Measurements from ENCODE around the gene CGB8. TPM values are rescaled to one million over a fixed set of nuclear protein-coding genes. Genes with fewer than 3 reads are reported as not detected.
A peak's percentile ranks its signal among the peaks of the same experiment; 100 is the strongest.
"Not testable (repeated sequence)": the region's sequence is repeated elsewhere in the genome, so short reads cannot be mapped to it uniquely, and the experiment has no call there.

CGB8 gene
- not detected for polyA plus RNA-seq (2012; ENCODE audit: insufficient read depth, insufficient read length, low read depth)

- not testable (repeated sequence) for H3K4me1 ChIP-seq; H3K9me3 ChIP-seq; DNase-seq; H3K36me3 ChIP-seq; H3K4me3 ChIP-seq (ENCODE audit: low read depth, low read length); H3K27me3 ChIP-seq
These were observed at the start of gene CGB8 for GRCh38 chr19:49049011-49049410. CGB8 (minus strand) TSS chr19:49049111; CDS start chr19:49048739, 372 bp downstream.

DNA sequence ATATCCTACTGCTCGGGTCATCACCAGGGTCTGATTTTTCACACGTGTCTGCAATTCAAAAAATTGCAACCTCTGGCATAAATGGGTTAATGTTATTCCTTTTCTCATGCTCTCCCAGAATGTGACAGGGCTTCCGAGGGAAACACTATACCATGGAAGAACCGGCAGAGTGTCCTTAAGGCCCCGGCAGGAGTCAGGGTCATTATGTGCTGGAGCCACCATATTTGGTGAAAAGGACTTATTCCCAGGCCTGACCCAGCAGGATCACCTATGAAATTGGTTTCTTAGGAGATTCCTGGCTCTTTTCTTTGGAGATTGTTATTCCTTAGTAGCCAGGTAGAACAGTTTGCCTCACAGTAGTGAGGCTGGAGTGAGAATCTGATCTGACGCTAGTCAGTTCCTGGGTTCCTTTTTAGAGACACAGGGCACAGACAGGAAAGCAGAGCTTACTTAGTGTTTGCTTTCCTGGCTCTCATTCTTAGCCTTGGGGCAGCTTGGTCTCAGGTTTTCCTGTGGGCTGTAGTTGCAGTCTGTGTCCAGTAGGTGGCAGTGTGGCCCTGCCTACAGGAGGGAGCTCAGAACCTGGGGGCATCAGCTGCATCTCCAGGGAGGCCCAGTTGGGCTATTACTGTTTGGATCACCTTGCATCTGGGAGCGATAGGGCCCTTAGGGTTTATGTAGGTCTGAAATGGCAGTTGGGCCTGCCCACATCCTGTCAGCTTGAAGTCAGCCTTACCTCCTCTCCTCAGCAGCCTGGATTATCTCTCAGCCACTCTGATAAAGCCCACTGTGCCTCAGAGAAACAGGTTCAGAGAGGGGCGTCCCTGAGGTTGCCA lies 48.8 kb upstream of the CGB8 start:
- peak; percentile 77 for DNase-seq
- Histone ChIP-seq H3K9me3 (no peaks in the 10 kb centered on the region), H3K4me3 (ENCODE audit: low read depth, low read length) (no peak overlapping the region), H3K36me3 (peaks cover 82% of the 10 kb centered on the region), H3K27me3 (no peaks in the 10 kb centered on the region), H3K4me1 (no peaks in the 10 kb centered on the region)
- TF ChIP-seq CTCF (IDR thresholded peaks at IDR 0.05; ENCODE audit: low read depth, low read length): peak; percentile 99

GRCh38 chr19:49094505-49095482 lies 45.9 kb upstream of the CGB8 start:
- DNase-seq: no peak
- H3K9me3 ChIP-seq: no peaks in the 10 kb centered on the region
- peaks cover 89% of the 10 kb centered on the region for H3K36me3 ChIP-seq
- no peaks in the 10 kb centered on the region for H3K27me3 ChIP-seq
- H3K4me1 ChIP-seq: no peaks in the 10 kb centered on the region
- H3K4me3 ChIP-seq (ENCODE audit: low read depth, low read length): no peak overlapping the region
- TF ChIP-seq CTCF (IDR thresholded peaks at IDR 0.05; ENCODE audit: low read depth, low read length): no peak

DNA sequence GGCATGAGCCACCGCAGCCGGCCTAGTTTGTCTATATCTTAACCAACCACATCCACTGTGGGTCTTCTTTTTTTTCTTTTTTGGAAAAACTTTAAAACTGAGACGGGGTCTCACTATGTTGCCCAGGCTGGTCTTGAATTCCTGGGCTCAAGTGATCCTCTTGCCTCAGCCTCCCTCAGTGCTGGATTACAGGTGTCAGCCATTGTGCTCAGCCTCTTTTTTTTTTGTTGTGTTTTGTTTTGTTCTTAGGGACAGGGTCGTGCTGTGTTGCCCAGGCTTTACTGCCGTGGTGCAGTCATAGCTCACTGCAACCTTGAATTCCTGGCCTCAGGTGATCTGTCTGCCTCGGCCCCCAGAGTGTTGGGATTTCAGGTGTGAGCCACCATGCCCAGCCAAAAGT lies 43.8 kb upstream of the CGB8 start:
- Histone ChIP-seq H3K9me3 (no peaks in the 10 kb centered on the region), H3K4me3 (ENCODE audit: low read depth, low read length) (no peak overlapping the region), H3K4me1 (no peaks in the 10 kb centered on the region), H3K27me3 (no peaks in the 10 kb centered on the region), H3K36me3 (peaks cover 84% of the 10 kb centered on the region)
- TF ChIP-seq CTCF (IDR thresholded peaks at IDR 0.05; ENCODE audit: low read depth, low read length): no peak
- no peak for DNase-seq

DNA sequence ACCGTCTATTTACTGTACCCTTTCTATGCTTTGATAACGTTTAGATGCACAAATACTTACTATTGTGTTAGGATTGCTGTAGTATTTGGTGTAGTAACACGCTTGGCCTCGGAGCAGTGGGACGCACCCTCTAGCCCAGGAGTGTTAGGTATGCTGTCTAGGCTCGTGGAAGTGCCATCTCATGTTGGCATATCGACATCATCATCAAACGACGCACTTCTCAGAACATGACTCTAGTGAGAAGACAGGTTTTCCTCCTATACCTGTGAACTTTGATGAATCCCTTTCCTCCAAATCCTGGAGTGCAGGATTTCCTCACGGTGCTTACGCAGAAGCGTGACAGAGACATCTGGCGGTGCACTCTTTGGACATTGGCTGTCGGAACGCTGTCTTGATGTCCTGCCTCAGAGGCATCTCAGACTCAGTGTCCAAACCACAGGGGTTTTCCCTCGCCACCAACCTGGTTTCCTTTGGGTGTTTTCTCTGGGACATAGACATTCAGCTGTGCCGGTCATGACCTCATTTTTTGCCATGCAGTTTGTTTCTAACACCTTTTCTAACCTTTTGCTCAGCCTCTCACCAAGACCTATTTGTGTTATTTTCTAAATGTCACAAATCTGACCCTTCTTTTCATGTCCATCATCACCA lies 42.6 kb upstream of the CGB8 start:
- TF ChIP-seq CTCF (IDR thresholded peaks at IDR 0.05; ENCODE audit: low read depth, low read length): no peak
- Histone ChIP-seq H3K4me3 (ENCODE audit: low read depth, low read length) (no peak overlapping the region), H3K36me3 (peaks cover 85% of the 10 kb centered on the region), H3K27me3 (no peaks in the 10 kb centered on the region), H3K4me1 (no peaks in the 10 kb centered on the region), H3K9me3 (no peaks in the 10 kb centered on the region)
- DNase-seq: no peak

GRCh38 chr19:49086296-49086695 lies 37.4 kb upstream of the CGB8 start:
- Histone ChIP-seq H3K27me3 (no peaks in the 10 kb centered on the region), H3K4me1 (peaks cover 3% of the 10 kb centered on the region), H3K36me3 (peaks cover 45% of the 10 kb centered on the region), H3K4me3 (ENCODE audit: low read depth, low read length) (peak overlapping the region; percentile 76), H3K9me3 (no peaks in the 10 kb centered on the region)
- no peak for DNase-seq
- no peak for TF ChIP-seq CTCF (IDR thresholded peaks at IDR 0.05; ENCODE audit: low read depth, low read length)

Data from BE2C (cell line).